SH-SY5Y (cell line): ENCODE results near the gene MRPL55.

Experiments used
- GATA2 ChIP-seq: IDR thresholded peaks from 2 replicates; pipeline ENCODE4 v1.6.1; 2011; ENCODE audit warnings: mild to moderate bottlenecking, low read depth, low read length
- GATA3 ChIP-seq: IDR thresholded peaks from 2 replicates; pipeline ENCODE4 v1.6.1; 2011; ENCODE audit warnings: low read depth, mild to moderate bottlenecking, low read length, moderate library complexity

- TF ChIP-seq GATA3: no peak
- TF ChIP-seq GATA2: no peak
Observed at GRCh38 chr1:228062812-228063211, 46.3 kb downstream of the MRPL55 start.
